Right lobe of liver (tissue), 6 donors: ENCODE measurements around the gene ARID3B. TPM values are rescaled to one million over a fixed set of nuclear protein-coding genes. Genes with fewer than 3 reads are reported as not detected.
A peak's percentile ranks its signal among the peaks of the same experiment; 100 is the strongest.

Source experiments
- ATAC-seq, 4 donors: fragments of 200-7000 bp; cut with Tn5 transposase; one replicate each; pipeline ENCODE4 v1.9.1; 2020; ENCODE audit warnings: mild to moderate bottlenecking in 4 of 4, moderate library complexity in 4 of 4
- DNase-seq, 3 donors: peaks; one replicate each; pipeline ENCODE4 v3.0.0-alpha.2; 2020
- H3K27ac ChIP-seq, 3 donors: fragments of 200-600 bp; one replicate each; pipeline ENCODE4 v1.8.0; 2022
- H3K27me3 ChIP-seq, 2 donors: fragments of 200-600 bp; one replicate each; pipeline ENCODE4 v1.8.0; 2022
- H3K36me3 ChIP-seq, 4 donors: fragments of 200-600 bp; sonication (generic) in 1 of 4; one replicate each; pipeline versions ENCODE4 v1.5.1 to v1.8.0; 2017 to 2022; ENCODE audit warnings: control low read depth in 1 of 4
- H3K4me1 ChIP-seq, 4 donors: fragments of 200-600 bp; sonication (generic) in 1 of 4; one replicate each; pipeline versions ENCODE4 v1.5.1 to v1.8.0; 2017 to 2022; ENCODE audit warnings: control low read depth in 1 of 4
- H3K4me3 ChIP-seq, 3 donors: fragments of 200-600 bp; one replicate each; pipeline ENCODE4 v1.8.0; 2022
- H3K9me3 ChIP-seq, 4 donors: fragments of 200-600 bp; sonication (generic) in 1 of 4; one replicate each; pipeline versions ENCODE4 v1.5.1 to v1.8.0; 2017 to 2022; ENCODE audit warnings: control low read depth in 1 of 4
- POLR2A ChIP-seq: fragments of 450-650 bp; IDR thresholded peaks from one replicate; pipeline ENCODE4 v1.6.1; 2017; ENCODE audit warnings: antibody characterized with exemption, mild to moderate bottlenecking
- WGBS: methylation state at CpG from one replicate; pipeline ENCODE4 v1.1.6; 2018; ENCODE audit warnings: low coverage, low lambda C conversion rate; ENCODE audit not compliant: insufficient coverage; ENCODE audit errors: missing lambda C conversion rate; 5-methylcytosine and 5-hydroxymethylcytosine counted together
- intact Hi-C, 2 donors: fragments of 100-400 bp; cut with DNase I; formaldehyde crosslinking; loops; one replicate each; pipeline versions ENCODE4 v1.11.2 to v1.14.1; 2022
- total RNA-seq, 6 experiments: library from RNA; depleted of rRNA in 2 of 6; stranded (reverse); fragments of >200 nt in 2 of 6; fragmentation: NEBNext Ultra II Directional in 3 of 6; extraction: Animal tissue kit (Norgen Biotek cat#: 25700) in 3 of 6; gene quantifications; one replicate each; pipeline versions ENCODE4 v1.1.0 to v1.2.4, GENCODE V29; 2016 to 2023
- TF ChIP-seq, protein P1 (sequence below), 4 donors: fragments of 200-600 bp in 3 of 4; fragments of 450-650 bp in 1 of 4; IDR thresholded peaks; one replicate each; pipeline versions ENCODE4 v1.5.1 to v1.8.0; 2016 to 2022; ENCODE audit warnings: antibody characterized with exemption in 4 of 4, mild to moderate bottlenecking in 2 of 4
- donor health status: DM: no; HTN: yes; CAD: no.
- donor health status: DM: no; HTN: no; CAD: no.
- donor health status: DM: no; HTN: no; CAD: no.
- donor health status: DM: no; HTN: yes; CAD: no.
- donor health status: DM: no; HTN: yes; CAD: no.

The ARID3B gene
- total RNA-seq, 6 experiments from 2014 or later: 1.5 to 3.2 (median 2.3) TPM

DNA sequence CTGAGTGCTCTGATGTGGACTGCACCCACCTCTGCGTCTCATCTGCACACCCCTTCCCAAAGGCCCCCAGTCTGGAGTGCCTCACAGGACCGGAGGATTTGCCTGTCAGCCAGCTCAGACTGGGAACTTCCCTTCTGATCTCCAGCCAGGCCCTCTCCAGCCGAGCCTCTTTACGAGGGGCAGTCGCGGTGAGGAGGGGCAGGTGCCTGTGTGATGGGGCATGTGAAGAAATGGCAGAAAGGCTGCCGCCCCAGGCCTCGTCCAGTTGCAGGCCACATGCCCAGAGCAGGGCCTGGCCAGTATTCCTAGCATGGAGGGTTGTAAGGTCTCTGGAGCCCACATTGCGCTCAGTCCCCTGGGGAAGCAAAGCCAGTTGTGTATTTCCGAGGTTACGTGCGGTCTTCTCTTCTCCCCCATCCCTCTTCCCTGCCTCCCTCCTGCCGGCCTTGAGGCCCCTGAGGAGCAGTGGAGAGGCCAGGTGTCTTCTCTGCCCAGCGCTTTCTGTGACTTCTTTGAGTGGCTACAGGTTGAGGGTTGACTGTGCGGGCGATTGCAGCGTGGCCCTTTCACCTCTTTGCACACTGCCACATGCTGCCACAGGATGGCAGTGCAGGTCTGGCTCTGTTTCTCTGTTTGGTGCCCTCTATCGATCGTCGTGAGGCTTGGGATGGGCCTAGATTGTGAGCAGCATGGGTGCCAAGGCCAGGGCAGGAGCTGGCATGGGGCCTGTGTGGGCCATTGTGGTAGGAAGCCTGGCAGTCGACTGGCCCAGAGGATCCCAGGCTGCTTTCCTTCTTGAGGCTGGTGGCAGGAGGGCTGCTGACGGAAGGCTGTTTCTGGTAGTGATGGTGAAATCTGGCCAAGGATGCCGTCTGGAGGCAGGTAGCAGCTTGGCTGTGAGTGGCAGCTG, 79.9 kb downstream of the ARID3B start:
- DNase-seq (peak; percentile 83 to 94 (median 90)), ATAC-seq (peak; percentile 83 to 89 (median 87))
- no peaks in the 10 kb centered on the region for H3K9me3 ChIP-seq
- H3K27me3 ChIP-seq: no peaks in the 10 kb centered on the region
- no peak overlapping the region for H3K4me3 ChIP-seq
- H3K36me3 ChIP-seq: peaks cover 7 to 70% (median 42%) of the 10 kb centered on the region in 4 donors
- TF ChIP-seq, protein P1, sequence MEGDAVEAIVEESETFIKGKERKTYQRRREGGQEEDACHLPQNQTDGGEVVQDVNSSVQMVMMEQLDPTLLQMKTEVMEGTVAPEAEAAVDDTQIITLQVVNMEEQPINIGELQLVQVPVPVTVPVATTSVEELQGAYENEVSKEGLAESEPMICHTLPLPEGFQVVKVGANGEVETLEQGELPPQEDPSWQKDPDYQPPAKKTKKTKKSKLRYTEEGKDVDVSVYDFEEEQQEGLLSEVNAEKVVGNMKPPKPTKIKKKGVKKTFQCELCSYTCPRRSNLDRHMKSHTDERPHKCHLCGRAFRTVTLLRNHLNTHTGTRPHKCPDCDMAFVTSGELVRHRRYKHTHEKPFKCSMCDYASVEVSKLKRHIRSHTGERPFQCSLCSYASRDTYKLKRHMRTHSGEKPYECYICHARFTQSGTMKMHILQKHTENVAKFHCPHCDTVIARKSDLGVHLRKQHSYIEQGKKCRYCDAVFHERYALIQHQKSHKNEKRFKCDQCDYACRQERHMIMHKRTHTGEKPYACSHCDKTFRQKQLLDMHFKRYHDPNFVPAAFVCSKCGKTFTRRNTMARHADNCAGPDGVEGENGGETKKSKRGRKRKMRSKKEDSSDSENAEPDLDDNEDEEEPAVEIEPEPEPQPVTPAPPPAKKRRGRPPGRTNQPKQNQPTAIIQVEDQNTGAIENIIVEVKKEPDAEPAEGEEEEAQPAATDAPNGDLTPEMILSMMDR (IDR thresholded peaks at IDR 0.05): peak; percentile 77 to 90 (median 86)
- no peak for TF ChIP-seq POLR2A
- intact Hi-C loops: no loop called here
- no peak overlapping the region for H3K27ac ChIP-seq
- WGBS: 24% methylated on average over 9 of the region's 23 CpGs
- H3K4me1 ChIP-seq: peaks cover 0 to 31% (median 5%) of the 10 kb centered on the region in 4 donors

GRCh38 chr15:74621546-74621920, 80.5 kb downstream of the ARID3B start:
- DNase-seq (peak in 1 of 3 donors; percentile 60), ATAC-seq (peak in 2 of 4 donors; percentile 2 to 3)
- Histone ChIP-seq H3K4me1 (peaks cover 0 to 29% (median 5%) of the 10 kb centered on the region in 4 donors), H3K9me3 (no peaks in the 10 kb centered on the region), H3K27me3 (no peaks in the 10 kb centered on the region), H3K36me3 (peaks cover 7 to 77% (median 46%) of the 10 kb centered on the region in 4 donors), H3K4me3 (no peak overlapping the region), H3K27ac (no peak overlapping the region)
- 86% methylated on average over 4 of the region's 16 CpGs for WGBS
- TF ChIP-seq, protein P1 (IDR thresholded peaks at IDR 0.05): no peak
- intact Hi-C loops: no loop called here

- Histone ChIP-seq H3K27me3 (no peaks in the 10 kb centered on the region), H3K36me3 (peaks cover 7 to 81% (median 50%) of the 10 kb centered on the region in 4 donors), H3K4me1 (peaks cover 0 to 25% (median 3%) of the 10 kb centered on the region in 4 donors), H3K9me3 (no peaks in the 10 kb centered on the region), H3K27ac (no peak overlapping the region), H3K4me3 (no peak overlapping the region)
- intact Hi-C loops: no loop called here
- peak in 1 of 3 donors; percentile 51 for DNase-seq
- 92% methylated on average over 21 of the region's 21 CpGs for WGBS
- ATAC-seq: no peak
- TF ChIP-seq, protein P1 (IDR thresholded peaks at IDR 0.05): no peak
- TF ChIP-seq POLR2A: no peak
Observed at GRCh38 chr15:74621936-74622335, 80.9 kb downstream of the ARID3B start.

DNA sequence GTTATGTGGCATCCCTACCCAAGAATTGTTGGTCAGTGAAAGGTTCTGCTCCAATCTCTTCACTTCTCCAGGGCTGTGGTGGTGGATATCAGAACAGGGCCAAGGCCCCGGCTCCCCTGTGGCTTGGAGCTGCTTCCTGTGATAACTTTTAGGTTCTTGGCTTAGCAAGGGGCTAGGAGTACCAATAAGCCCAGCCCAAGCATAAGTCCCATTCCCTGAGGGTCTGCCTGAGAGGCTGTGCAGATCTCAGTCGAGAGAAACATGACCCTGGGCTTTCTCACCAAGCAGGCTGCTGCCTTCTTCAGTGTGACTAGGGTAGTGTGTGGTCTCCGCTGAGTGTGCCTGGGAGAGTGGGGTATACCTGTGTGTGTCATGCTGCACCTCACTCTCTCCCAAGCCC, 81.7 kb downstream of the ARID3B start:
- ATAC-seq (no peak), DNase-seq (peak in 1 of 3 donors; percentile 22)
- intact Hi-C loops: no loop called here
- Histone ChIP-seq H3K27me3 (no peaks in the 10 kb centered on the region), H3K9me3 (no peaks in the 10 kb centered on the region), H3K36me3 (peaks cover 7 to 89% (median 57%) of the 10 kb centered on the region in 4 donors), H3K4me1 (peaks cover 0 to 17% (median 0%) of the 10 kb centered on the region in 4 donors), H3K4me3 (no peak overlapping the region), H3K27ac (no peak overlapping the region)
- TF ChIP-seq, protein P1 (IDR thresholded peaks at IDR 0.05): no peak
- no peak for TF ChIP-seq POLR2A
- 92% methylated on average over 2 of the region's 3 CpGs for WGBS
